GM12878 (cell line): Measurements from ENCODE around the gene DLX5.

Experiments
- EP300 ChIP-seq, 2 experiments: fragments of 150-350 bp in 1 of 2; IDR thresholded peaks; 2 replicates each; pipeline ENCODE4 v1.6.1; 2011 to 2012; ENCODE audit warnings: low read depth in 2 of 2, low read length in 2 of 2, borderline replicate concordance in 1 of 2, improper control_type of control experiment in 1 of 2, inconsistent platforms in 1 of 2; ENCODE audit not compliant: control insufficient read depth in 1 of 2
- EZH2 ChIP-seq: IDR thresholded peaks from 2 replicates; pipeline ENCODE4 v1.6.1; 2012; ENCODE audit warnings: low read depth, mild to moderate bottlenecking, control low read depth, inconsistent platforms, low read length, borderline replicate concordance; ENCODE audit not compliant: control insufficient read depth
- POLR2A ChIP-seq: IDR thresholded peaks from 2 replicates; pipeline ENCODE4 v1.6.1; 2011; ENCODE audit warnings: low read depth, mild to moderate bottlenecking, low read length
- RAD21 ChIP-seq: IDR thresholded peaks from 2 replicates; pipeline ENCODE4 v1.6.1; 2011; ENCODE audit warnings: mild to moderate bottlenecking, low read depth, low read length, moderate library complexity; ENCODE audit not compliant: insufficient read depth
- TF ChIP-seq, protein P1 (sequence below): fragments of 450-650 bp; IDR thresholded peaks from 2 replicates; pipeline ENCODE4 v1.6.1; 2014; ENCODE audit warnings: mild to moderate bottlenecking

DNA sequence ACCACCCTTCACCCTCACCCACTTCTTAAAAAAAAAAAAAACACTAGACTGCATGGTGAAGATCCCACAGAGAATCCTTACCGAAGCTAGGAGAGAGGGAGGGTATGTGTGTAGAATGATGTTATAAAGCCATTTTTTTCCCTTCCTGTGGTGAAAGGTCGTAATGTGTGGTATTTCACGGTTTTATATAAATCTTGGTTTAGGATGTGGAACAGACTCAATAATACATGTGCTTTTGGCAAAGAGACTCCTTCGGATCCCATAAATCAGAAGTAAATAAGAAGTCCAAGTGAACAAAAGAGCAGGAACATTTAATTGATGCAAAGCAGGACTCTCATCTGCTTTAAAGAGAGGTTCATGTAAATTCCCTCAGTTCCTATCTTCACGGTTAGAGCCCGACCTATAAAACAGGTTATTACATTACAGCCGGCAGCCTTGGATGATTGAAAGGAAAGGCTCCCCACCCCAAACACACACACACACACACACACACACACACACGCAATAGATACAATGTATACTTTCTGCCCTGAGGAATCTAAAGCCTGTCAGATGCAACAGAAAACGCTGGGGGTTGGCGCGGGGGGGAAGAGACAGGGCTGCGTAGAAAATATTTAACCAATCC, 8.8 kb downstream of the DLX5 start:
- TF ChIP-seq POLR2A (no peak), EZH2 (no peak), EP300 (IDR thresholded peaks at IDR 0.05; ENCODE audit: borderline replicate concordance in 1 of 2, control insufficient read depth in 1 of 2, low read depth in 2 of 2, low read length in 2 of 2) (no peak), RAD21 (no peak)
- TF ChIP-seq, protein P1, sequence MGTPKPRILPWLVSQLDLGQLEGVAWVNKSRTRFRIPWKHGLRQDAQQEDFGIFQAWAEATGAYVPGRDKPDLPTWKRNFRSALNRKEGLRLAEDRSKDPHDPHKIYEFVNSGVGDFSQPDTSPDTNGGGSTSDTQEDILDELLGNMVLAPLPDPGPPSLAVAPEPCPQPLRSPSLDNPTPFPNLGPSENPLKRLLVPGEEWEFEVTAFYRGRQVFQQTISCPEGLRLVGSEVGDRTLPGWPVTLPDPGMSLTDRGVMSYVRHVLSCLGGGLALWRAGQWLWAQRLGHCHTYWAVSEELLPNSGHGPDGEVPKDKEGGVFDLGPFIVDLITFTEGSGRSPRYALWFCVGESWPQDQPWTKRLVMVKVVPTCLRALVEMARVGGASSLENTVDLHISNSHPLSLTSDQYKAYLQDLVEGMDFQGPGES, result no peak
